EL (cell line): Measurements from ENCODE around the gene PGBD1.
A peak's percentile ranks its signal among the peaks of the same experiment; 100 is the strongest.

ENCODE experiments used
- DNase-seq: peaks from one replicate; pipeline ENCODE4 v3.0.0-alpha.2; 2016

The PGBD1 gene

GRCh38 chr6:28336284-28337120 lies 55.1 kb downstream of the PGBD1 start:
- DNase-seq = peak; percentile 29

DNA sequence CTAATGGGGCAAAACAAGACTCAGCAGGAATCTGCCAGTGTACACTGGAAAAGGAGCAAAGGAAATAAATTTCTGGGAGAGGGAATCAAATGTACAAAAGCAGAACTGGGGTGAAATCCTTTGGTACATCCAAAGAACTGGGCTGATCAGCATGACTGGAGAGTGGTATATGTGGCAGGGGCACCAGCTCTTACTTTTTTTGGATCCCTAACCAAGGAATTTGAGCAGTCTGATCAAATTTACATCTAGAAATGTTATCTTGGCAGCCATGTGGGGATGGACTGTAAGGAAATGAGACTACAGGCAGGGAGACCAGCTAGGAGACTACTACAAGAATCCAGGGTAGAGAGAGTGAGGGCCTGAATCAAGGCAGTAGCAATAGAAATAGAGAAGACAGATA lies 55.7 kb downstream of the PGBD1 start:
- no peak for DNase-seq

- no peak for DNase-seq
These were observed 59.1 kb downstream of the PGBD1 start for GRCh38 chr6:28340310-28341095.

GRCh38 chr6:28343898-28344677 lies 62.7 kb downstream of the PGBD1 start:
- no peak for DNase-seq

- no peak for DNase-seq
These were observed 63.8 kb downstream of the PGBD1 start for GRCh38 chr6:28345201-28345600.

GRCh38 chr6:28347119-28347518 lies 65.7 kb downstream of the PGBD1 start:
- no peak for DNase-seq

GRCh38 chr6:28349344-28349891 lies 68.0 kb downstream of the PGBD1 start:
- no peak for DNase-seq

DNA sequence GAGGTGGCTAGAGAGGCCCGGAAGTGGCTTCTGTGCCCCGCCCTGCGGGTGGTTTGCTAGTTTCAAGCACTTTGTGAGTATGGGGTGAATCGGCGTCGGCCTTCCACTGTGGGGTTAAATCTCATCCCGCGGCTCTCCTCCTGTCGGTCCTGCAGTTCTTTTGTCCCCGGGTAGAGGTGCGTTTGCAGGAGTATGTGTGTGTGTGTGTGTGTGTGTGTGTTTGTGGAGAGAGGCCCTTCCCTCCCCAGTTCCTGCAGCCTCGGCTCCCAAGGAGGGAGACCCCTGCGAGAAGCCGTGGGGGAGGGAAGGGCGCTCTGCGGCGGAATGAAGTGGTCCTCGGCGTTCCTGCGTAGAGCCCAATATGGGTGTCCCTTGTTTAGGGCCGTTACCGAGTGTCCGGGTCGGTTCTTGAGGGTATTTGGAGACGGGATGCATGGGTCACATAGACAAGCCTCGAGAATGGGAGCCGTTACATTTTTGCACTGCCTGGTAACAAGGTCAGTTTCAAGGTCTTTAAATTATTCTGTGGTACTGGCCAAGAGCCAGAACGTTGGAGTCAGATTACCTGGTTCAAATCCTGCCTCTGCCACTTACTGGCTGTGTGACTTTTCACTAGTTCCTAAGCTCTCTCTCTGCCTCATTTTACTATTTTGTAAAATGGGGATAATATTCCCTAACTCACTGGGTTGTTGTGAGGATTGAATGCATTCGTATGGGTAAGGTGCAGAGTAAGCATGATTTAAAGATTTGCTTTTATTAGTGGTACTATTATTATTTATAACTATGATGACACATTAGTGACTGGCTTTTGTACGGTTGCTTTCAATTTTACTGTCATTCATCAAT lies 68.7 kb downstream of the PGBD1 start, which contains the start of gene ZKSCAN3:
Gene ZKSCAN3, plus strand, starts transcription at position 56 of the 846 bp plus-strand sequence. CDS start 9,640 bp downstream, outside the sequence.
- DNase-seq = peak; percentile 74

DNA sequence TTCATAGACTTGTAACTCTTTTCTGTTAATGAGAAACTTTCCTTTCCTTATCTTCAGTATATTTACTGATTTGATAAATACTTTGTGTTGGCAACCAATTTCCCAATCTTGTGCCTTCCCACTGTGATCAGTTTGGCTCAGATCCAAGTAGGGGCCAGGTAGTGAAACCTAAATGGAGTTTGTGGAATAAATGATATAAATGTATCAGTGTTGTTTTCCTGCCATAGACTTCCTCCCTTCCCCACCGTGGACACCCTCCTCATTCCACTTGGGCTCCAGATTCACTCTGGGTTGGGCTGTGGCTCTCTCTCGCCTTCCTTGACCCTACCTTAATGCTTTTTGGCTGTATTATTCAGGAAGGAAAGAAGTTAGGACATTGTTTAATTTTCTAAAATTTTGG lies 69.7 kb downstream of the PGBD1 start:
- no peak for DNase-seq

DNA sequence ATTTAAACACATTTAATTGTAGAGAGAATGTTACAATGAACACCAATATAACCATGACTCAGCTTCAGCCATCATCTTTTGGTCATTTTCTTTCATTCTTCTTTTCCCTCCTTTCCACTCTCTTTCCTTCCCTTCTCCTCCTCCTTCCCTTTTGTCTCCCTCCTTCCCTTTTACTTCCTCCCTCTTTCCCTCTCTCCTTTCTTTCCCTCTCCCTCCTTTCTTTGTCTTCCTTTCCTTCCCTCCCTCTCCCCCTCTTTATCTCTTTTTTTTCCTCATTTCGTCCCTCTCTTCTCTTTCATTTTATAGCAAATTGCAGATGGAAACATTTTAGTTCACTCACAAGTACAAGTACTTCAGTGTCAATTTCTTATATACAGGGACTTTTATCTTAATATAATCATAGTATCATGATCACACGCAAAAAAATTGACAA lies 70.1 kb downstream of the PGBD1 start:
- no peak for DNase-seq
